ENCODE results near the gene CLCN2. TPM values are rescaled to one million over a fixed set of nuclear protein-coding genes. Genes with fewer than 3 reads are reported as not detected.

CLCN2 gene
- total RNA-seq, 1 donor from 2014 or later: 17.8 TPM

DNA sequence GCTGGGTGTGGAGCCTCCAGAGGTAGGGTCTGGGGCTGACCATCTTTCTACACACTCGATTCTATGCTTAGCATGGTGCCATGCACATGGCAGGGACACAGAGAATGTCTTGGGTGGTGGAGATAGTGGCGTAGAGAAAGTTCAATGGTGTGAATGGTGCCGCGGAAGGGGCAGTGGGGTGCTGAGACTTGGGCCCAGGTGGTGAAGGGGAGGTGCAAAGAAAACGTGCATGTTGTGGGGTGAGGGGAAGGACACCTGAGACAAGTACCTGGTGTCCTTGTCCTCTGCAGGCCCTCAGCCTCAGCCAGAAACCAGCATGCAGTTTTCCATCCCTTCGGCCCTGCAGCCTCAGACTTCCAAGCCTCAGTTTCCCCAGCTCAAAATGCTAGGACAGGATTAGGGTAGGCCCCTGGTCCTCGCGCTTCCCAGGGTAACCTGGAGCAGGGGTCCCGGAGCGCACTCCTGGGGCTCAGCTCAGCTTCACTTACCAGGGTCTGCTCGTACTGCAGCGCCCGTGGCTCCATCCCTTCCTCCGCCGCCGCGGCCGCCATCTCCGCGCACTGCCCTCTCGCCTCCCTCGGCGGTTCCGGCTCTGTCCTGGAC, 375 bp downstream of the CLCN2 start:
- TF ChIP-seq, protein P1, sequence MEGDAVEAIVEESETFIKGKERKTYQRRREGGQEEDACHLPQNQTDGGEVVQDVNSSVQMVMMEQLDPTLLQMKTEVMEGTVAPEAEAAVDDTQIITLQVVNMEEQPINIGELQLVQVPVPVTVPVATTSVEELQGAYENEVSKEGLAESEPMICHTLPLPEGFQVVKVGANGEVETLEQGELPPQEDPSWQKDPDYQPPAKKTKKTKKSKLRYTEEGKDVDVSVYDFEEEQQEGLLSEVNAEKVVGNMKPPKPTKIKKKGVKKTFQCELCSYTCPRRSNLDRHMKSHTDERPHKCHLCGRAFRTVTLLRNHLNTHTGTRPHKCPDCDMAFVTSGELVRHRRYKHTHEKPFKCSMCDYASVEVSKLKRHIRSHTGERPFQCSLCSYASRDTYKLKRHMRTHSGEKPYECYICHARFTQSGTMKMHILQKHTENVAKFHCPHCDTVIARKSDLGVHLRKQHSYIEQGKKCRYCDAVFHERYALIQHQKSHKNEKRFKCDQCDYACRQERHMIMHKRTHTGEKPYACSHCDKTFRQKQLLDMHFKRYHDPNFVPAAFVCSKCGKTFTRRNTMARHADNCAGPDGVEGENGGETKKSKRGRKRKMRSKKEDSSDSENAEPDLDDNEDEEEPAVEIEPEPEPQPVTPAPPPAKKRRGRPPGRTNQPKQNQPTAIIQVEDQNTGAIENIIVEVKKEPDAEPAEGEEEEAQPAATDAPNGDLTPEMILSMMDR (IDR thresholded peaks at IDR 0.05; ENCODE audit: partially characterized antibody, unreplicated experiment): no peak
- Mint-ChIP-seq H3K27ac (ENCODE audit: unreplicated experiment) (no peak overlapping the region), H3K36me3 (ENCODE audit: unreplicated experiment) (no peaks in the 10 kb centered on the region)

DNA sequence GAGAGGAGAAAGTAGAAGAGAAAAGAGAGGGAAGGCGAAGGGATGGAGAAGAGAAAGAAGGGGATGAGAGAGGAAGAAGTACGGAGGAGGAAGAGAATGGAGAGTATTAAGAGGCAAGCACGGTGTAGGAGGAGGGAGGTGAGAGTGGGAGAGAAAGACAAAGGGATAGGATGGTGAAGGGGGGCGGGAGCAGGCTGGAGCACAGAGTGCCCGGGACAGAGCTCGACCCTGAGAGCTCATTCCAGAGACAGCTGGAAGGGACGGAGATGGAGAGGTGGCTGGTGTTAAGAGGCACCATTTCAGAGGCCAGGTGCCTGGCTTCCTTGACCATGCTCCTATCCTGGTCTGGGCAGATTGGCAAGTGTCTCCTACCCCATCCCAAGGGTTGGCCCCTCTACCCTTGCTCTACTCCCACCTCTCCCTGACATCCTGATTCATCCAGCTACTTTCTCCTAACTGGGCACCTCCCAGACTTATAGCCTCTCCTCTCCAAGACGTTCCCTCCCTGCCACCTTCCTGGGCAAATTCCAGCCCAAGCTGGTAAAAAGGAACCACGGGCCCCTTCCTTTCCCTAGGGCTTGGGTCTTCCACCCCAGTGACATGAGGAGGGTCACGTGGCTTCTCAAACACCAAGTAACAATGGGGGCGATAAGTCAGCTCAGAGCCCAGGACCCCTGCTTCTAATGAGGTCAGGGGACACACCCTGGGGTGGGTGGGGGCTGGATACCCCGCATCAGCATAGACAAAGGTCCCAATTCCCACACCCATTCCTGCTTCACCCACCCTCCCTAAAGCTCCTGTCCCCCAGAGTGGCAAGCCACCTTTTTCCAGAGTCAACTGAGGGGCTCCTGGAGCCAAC, 1.1 kb downstream of the CLCN2 start:
- Mint-ChIP-seq H3K4me1 (ENCODE audit: low read depth, unreplicated experiment) (no peaks in the 10 kb centered on the region), H3K27me3 (ENCODE audit: unreplicated experiment) (peaks cover 18% of the 10 kb centered on the region), H3K9me3 (ENCODE audit: unreplicated experiment) (peaks cover 13% of the 10 kb centered on the region), H3K27ac (ENCODE audit: unreplicated experiment) (peak overlapping the region; percentile 64), H3K36me3 (ENCODE audit: unreplicated experiment) (no peaks in the 10 kb centered on the region), H3K4me3 (ENCODE audit: unreplicated experiment) (peak overlapping the region; percentile 86)
- TF ChIP-seq, protein P1 (IDR thresholded peaks at IDR 0.05; ENCODE audit: partially characterized antibody, unreplicated experiment): no peak
- no peak for DNase-seq

More for the DNA sequence above, 375 bp downstream of the CLCN2 start:
- no peak for DNase-seq
- Mint-ChIP-seq H3K4me1 (ENCODE audit: low read depth, unreplicated experiment) (no peaks in the 10 kb centered on the region), H3K27me3 (ENCODE audit: unreplicated experiment) (peaks cover 16% of the 10 kb centered on the region), H3K9me3 (ENCODE audit: unreplicated experiment) (peaks cover 13% of the 10 kb centered on the region), H3K4me3 (ENCODE audit: unreplicated experiment) (peak overlapping the region; percentile 86)

DNA sequence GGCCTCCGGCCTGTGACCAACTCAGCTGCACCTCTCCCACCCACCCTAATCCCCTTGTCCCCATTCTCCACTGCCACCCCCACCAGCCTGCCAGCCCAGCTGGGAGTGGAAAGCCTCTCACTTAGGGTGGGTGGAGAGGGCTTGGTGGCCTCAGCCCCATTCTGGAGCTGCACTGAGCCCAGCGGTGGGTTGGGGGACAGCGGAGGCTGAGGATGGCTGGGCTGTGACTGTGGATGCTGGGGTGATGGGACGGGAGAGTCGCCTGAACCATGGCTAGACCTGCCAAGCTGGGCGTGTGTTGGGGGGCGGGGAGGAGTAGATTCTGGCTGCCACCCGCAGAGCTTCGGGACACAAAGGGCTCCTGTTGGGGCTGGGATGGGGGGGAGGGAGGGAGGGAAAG, 1.8 kb downstream of the CLCN2 start:
- H3K4me1 Mint-ChIP-seq (ENCODE audit: low read depth, unreplicated experiment): no peaks in the 10 kb centered on the region
- TF ChIP-seq, protein P1 (IDR thresholded peaks at IDR 0.05; ENCODE audit: partially characterized antibody, unreplicated experiment): no peak
- peaks cover 18% of the 10 kb centered on the region for H3K27me3 Mint-ChIP-seq (ENCODE audit: unreplicated experiment)
- H3K9me3 Mint-ChIP-seq (ENCODE audit: unreplicated experiment): peaks cover 13% of the 10 kb centered on the region
- no peak overlapping the region for H3K4me3 Mint-ChIP-seq (ENCODE audit: unreplicated experiment)
- H3K36me3 Mint-ChIP-seq (ENCODE audit: unreplicated experiment): no peaks in the 10 kb centered on the region
- H3K27ac Mint-ChIP-seq (ENCODE audit: unreplicated experiment): no peak overlapping the region
- DNase-seq: no peak

DNA sequence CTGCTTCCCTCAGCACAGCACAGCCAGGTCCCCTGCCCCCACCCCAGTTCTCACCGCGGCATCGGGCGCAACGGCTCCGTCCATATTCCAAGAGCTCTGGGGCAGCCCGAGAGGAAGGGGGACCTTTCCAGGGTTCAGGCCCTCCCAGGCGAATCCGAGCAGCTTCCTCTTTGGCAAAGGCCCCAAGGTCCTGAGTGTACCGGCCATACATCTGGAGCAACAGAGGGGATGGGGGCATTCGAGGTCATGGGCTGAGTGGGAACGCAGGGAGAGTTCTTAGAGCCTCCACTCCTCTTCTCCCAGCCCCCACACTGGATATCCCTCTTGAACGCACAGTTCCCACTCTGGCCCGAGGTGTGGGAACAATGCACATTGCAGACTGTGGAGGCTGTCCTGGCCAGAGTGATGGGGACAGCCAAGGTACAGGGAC, 2.5 kb downstream of the CLCN2 start:
- H3K9me3 Mint-ChIP-seq (ENCODE audit: unreplicated experiment): peaks cover 13% of the 10 kb centered on the region
- no peak for DNase-seq
- TF ChIP-seq, protein P1 (IDR thresholded peaks at IDR 0.05; ENCODE audit: partially characterized antibody, unreplicated experiment): no peak
- no peak overlapping the region for H3K4me3 Mint-ChIP-seq (ENCODE audit: unreplicated experiment)
- peaks cover 17% of the 10 kb centered on the region for H3K27me3 Mint-ChIP-seq (ENCODE audit: unreplicated experiment)
- no peak overlapping the region for H3K27ac Mint-ChIP-seq (ENCODE audit: unreplicated experiment)
- H3K4me1 Mint-ChIP-seq (ENCODE audit: low read depth, unreplicated experiment): no peaks in the 10 kb centered on the region
- no peaks in the 10 kb centered on the region for H3K36me3 Mint-ChIP-seq (ENCODE audit: unreplicated experiment)

All from glutamatergic neuron (in vitro differentiated cells).